ENCODE measurements around the gene PTOV1. TPM values are rescaled to one million over a fixed set of nuclear protein-coding genes. Genes with fewer than 3 reads are reported as not detected.
A peak's percentile ranks its signal among the peaks of the same experiment; 100 is the strongest.

PTOV1 gene
- total RNA-seq, 1 donor from 2014 or later, result 20.5 TPM

DNA sequence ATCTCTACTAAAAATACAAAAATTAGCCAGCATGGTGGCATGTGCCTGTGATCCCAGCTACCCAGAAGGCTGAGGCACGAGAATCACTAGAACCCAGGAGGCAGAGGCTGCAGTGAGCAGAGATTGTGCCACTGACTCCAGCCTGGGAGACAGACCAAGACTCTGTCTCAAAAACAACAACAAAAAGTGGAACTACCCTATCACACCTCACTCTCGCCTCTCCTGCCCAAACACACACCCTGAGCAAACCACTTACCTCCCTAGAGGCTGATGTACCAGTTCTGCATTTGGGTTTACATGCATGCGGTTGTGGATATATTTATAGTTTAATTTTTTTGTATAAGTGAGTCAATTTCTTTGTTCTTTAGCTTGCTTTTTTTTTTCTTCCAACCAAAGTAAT, 7.7 kb upstream of the PTOV1 start:
- FAIRE-seq (no peak), DNase-seq (ENCODE audit: low read depth) (no peak)
- TF ChIP-seq, protein P1, sequence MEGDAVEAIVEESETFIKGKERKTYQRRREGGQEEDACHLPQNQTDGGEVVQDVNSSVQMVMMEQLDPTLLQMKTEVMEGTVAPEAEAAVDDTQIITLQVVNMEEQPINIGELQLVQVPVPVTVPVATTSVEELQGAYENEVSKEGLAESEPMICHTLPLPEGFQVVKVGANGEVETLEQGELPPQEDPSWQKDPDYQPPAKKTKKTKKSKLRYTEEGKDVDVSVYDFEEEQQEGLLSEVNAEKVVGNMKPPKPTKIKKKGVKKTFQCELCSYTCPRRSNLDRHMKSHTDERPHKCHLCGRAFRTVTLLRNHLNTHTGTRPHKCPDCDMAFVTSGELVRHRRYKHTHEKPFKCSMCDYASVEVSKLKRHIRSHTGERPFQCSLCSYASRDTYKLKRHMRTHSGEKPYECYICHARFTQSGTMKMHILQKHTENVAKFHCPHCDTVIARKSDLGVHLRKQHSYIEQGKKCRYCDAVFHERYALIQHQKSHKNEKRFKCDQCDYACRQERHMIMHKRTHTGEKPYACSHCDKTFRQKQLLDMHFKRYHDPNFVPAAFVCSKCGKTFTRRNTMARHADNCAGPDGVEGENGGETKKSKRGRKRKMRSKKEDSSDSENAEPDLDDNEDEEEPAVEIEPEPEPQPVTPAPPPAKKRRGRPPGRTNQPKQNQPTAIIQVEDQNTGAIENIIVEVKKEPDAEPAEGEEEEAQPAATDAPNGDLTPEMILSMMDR (IDR thresholded peaks at IDR 0.05; ENCODE audit: insufficient read depth, low read length, severe bottlenecking), result no peak
- no peaks in the 10 kb centered on the region for H3K27me3 ChIP-seq (ENCODE audit: control insufficient read depth, insufficient read depth, low read length)
- H3K4me3 ChIP-seq (ENCODE audit: low read depth, low read length), result no peak overlapping the region
- H3K36me3 ChIP-seq (ENCODE audit: control insufficient read depth, insufficient read depth, low read length), result peaks cover 3% of the 10 kb centered on the region

DNA sequence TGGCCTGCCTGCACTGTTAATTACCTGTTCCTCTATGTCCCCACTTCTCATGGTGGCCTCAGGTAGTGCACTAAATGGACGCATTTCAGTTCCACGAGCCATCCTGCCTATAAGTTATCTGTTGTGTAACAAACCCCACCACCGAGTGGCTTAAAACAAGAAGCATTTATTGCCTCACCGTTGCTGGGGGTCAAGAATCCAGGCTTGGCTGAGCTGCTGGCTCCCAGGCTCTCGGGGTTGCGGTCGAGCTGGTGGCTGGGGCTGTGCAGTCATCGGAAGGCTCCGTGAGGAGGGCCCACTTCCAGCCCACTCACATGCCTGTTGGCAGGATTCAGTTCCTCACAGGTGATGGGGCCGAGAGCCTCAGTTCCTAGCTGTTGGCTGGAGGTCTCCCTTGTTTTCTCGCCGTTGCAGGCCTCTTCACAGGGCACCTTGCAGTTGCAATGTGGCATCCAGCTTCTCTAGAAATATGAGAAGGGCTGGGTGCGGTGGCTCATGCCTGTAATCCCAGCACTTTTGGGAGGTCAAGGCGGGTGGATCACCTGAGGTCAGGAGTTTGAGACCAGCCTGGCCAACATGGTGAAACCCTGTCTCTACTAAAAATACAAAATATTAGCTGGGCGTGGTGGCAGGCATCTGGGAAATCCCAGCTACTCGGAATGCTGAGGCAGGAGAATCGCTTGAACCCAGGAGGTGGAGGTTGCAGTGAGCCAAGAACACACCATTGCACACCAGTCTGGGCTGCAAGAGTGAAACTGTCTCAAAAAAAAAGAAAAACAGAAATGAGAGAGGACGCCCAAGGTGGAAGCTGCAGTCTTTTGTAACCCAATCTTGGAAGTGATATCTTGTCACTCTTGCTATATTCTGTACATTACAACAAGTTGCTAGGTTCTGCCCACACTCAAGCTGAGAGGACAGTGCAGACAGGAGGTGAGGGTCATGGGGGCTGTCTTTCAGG, 6.5 kb upstream of the PTOV1 start:
- no peak for DNase-seq (ENCODE audit: low read depth)
- H3K27me3 ChIP-seq (ENCODE audit: control insufficient read depth, insufficient read depth, low read length), result no peaks in the 10 kb centered on the region
- H3K4me3 ChIP-seq (ENCODE audit: low read depth, low read length), result no peak overlapping the region
- H3K36me3 ChIP-seq (ENCODE audit: control insufficient read depth, insufficient read depth, low read length), result peaks cover under 1% of the 10 kb centered on the region
- TF ChIP-seq, protein P1 (IDR thresholded peaks at IDR 0.05; ENCODE audit: insufficient read depth, low read length, severe bottlenecking), result no peak
- FAIRE-seq, result no peak

DNA sequence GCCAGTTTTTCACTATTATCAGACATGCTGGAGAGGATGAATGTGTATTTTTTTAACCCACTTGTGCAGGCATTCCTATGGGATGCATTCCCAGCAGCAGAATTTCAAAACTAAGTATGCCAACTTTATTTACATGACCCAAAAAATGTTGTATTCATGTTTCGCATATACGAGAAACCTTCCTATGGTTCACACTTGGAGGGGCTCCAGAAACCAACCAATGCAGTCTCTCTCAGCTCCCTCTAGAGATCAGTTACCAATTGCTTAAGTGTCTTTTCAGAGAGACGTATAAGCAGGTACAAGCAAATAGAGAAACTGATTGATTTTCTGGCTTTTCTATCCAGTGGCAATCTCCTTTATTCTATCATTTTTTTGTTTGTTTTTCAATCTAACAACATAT, 5.5 kb upstream of the PTOV1 start:
- H3K4me3 ChIP-seq (ENCODE audit: low read depth, low read length), result no peak overlapping the region
- no peaks in the 10 kb centered on the region for H3K27me3 ChIP-seq (ENCODE audit: control insufficient read depth, insufficient read depth, low read length)
- FAIRE-seq (no peak), DNase-seq (ENCODE audit: low read depth) (no peak)
- TF ChIP-seq, protein P1 (IDR thresholded peaks at IDR 0.05; ENCODE audit: insufficient read depth, low read length, severe bottlenecking), result no peak
- H3K36me3 ChIP-seq (ENCODE audit: control insufficient read depth, insufficient read depth, low read length), result no peaks in the 10 kb centered on the region

DNA sequence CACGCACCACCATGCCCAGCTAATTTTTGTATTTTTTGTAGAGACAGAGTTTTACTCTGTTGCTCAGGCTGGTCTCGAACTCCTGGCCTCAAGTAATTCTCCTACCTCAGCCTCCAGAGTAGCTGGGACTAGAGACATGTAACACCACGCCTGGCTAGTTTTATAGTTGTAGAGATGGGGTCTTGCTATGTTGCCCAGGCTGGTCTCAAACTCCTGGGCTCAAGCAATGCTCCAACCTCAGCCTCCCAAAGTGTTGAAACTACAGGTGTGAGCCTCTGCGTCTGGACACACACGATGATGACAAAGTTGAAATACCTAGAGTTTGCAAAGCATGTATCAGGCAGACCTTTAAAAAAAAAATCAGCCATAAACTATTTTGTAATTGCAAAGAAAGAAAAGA, 4.6 kb upstream of the PTOV1 start:
- no peaks in the 10 kb centered on the region for H3K27me3 ChIP-seq (ENCODE audit: control insufficient read depth, insufficient read depth, low read length)
- H3K36me3 ChIP-seq (ENCODE audit: control insufficient read depth, insufficient read depth, low read length), result no peaks in the 10 kb centered on the region
- H3K4me3 ChIP-seq (ENCODE audit: low read depth, low read length), result no peak overlapping the region
- TF ChIP-seq, protein P1 (IDR thresholded peaks at IDR 0.05; ENCODE audit: insufficient read depth, low read length, severe bottlenecking), result no peak
- FAIRE-seq (no peak), DNase-seq (ENCODE audit: low read depth) (no peak)

DNA sequence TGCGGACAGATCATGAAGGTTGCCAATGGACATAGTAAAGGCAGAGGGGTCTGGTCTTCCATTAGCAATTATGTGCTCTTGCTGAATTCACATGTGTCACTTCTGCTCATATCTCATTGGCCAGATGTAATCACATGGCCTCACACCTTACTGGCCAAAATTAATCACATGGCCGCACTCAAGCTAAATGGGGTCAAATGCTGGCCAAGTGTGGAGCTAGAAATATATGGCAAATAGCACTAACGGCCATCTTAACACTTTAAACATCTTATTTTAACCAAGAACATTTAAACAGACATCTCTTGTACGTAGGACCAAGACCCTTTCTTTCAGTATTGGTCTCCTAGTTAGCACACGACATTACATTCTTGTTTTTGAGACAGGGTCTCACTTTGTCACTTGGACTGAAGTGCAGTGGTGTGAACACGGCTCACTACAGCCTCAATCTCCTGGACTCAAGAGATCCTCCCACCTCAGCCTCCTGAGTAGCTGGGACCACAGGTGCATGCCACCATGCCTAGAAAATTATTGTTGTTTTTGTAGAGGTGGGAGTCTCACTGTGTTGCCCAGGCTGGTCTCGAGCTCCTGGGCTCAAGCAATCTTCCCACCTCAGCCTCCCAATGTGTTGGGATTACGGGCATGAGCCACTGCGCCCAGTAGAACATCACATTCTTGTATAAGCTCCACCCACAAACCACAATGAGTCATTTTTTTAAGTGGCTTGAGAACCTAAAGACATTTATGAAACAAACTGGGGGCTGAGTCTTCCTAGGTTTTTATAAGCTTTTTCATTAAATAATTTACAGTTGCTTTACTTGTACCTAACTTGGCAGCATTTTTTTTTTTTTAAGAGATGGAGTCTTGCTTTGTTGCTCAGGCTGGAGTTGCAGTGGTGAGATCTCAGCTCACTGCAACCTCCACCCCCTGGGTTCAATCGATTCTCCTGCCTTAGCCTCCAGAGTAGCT, 2.9 kb upstream of the PTOV1 start:
- no peaks in the 10 kb centered on the region for H3K36me3 ChIP-seq (ENCODE audit: control insufficient read depth, insufficient read depth, low read length)
- TF ChIP-seq, protein P1 (IDR thresholded peaks at IDR 0.05; ENCODE audit: insufficient read depth, low read length, severe bottlenecking), result no peak
- FAIRE-seq (no peak), DNase-seq (ENCODE audit: low read depth) (peak; percentile 87)
- H3K27me3 ChIP-seq (ENCODE audit: control insufficient read depth, insufficient read depth, low read length), result no peaks in the 10 kb centered on the region
- no peak overlapping the region for H3K4me3 ChIP-seq (ENCODE audit: low read depth, low read length)

Measured in bronchial epithelial cell (primary cell).